Nephron progenitor cell (in vitro differentiated cells): ENCODE data around the gene PTMA.
"Not testable (repeated sequence)": the region's sequence is repeated elsewhere in the genome, so short reads cannot be mapped to it uniquely, and the experiment has no call there.

ENCODE experiments used
- DNase-seq: peaks from one replicate; pipeline ENCODE4 v3.0.0; 2021
- H3K27ac Mint-ChIP-seq: 2 replicates; pipeline ENCODE4 v1.8.0; 2021; ENCODE audit warnings: mild to moderate bottlenecking, moderate library complexity, mixed read lengths
- H3K27me3 Mint-ChIP-seq: 2 replicates; pipeline ENCODE4 v1.8.0; 2021; ENCODE audit warnings: mild to moderate bottlenecking, low read depth, mixed read lengths; ENCODE audit not compliant: poor library complexity
- H3K36me3 Mint-ChIP-seq: 2 replicates; pipeline ENCODE4 v1.8.0; 2021; ENCODE audit warnings: low read depth, mixed read lengths
- H3K4me1 Mint-ChIP-seq: 2 replicates; pipeline ENCODE4 v1.8.0; 2021; ENCODE audit warnings: mixed read lengths
- H3K4me3 Mint-ChIP-seq: 2 replicates; pipeline ENCODE4 v1.8.0; 2021; ENCODE audit warnings: mild to moderate bottlenecking, moderate library complexity, mixed read lengths
- H3K9me3 Mint-ChIP-seq: 2 replicates; pipeline ENCODE4 v1.8.0; 2021; ENCODE audit warnings: mild to moderate bottlenecking, moderate library complexity, mixed read lengths
- CTCF ChIP-seq: fragments of 200-600 bp; sonication (generic); IDR thresholded peaks from 2 replicates; pipeline ENCODE4 v1.5.0; 2021; ENCODE audit warnings: antibody characterized with exemption

PTMA gene

GRCh38 chr2:231707927-231708772 is at the start of gene PTMA:
PTMA (plus strand) TSS chr2:231708525; CDS start chr2:231708707, 182 bp downstream.
- peaks cover 31% of the 10 kb centered on the region for H3K36me3 Mint-ChIP-seq
- H3K4me3 Mint-ChIP-seq: peak within 1 kb of the TSS; percentile 97
- no peaks in the 10 kb centered on the region for H3K27me3 Mint-ChIP-seq
- H3K4me1 Mint-ChIP-seq: peaks cover 25% of the 10 kb centered on the region
- H3K27ac Mint-ChIP-seq: peak within 1 kb of the TSS; percentile 100
- TF ChIP-seq CTCF: no peak
- H3K9me3 Mint-ChIP-seq: peaks cover 3% of the 10 kb centered on the region
- peak; percentile 98 for DNase-seq

GRCh38 chr2:231660073-231660472 is 48.3 kb upstream of the PTMA start:
- H3K4me3 Mint-ChIP-seq, H3K27ac Mint-ChIP-seq, H3K36me3 Mint-ChIP-seq, DNase-seq: not testable (repeated sequence)
- peaks cover 36% of the 10 kb centered on the region for H3K4me1 Mint-ChIP-seq
- peaks cover 20% of the 10 kb centered on the region for H3K9me3 Mint-ChIP-seq
- H3K27me3 Mint-ChIP-seq: peaks cover 31% of the 10 kb centered on the region

- peaks cover 27% of the 10 kb centered on the region for H3K27me3 Mint-ChIP-seq
- H3K27ac Mint-ChIP-seq: no peak overlapping the region
- no peak for TF ChIP-seq CTCF
- H3K9me3 Mint-ChIP-seq: peaks cover 20% of the 10 kb centered on the region
- no peak overlapping the region for H3K4me3 Mint-ChIP-seq
- peaks cover 39% of the 10 kb centered on the region for H3K4me1 Mint-ChIP-seq
- H3K36me3 Mint-ChIP-seq: peaks cover 5% of the 10 kb centered on the region
- no peak for DNase-seq
These were observed 47.5 kb upstream of the PTMA start for GRCh38 chr2:231660860-231661259.

- peaks cover 20% of the 10 kb centered on the region for H3K9me3 Mint-ChIP-seq
- H3K27me3 Mint-ChIP-seq: peaks cover 24% of the 10 kb centered on the region
- TF ChIP-seq CTCF: no peak
- peaks cover 5% of the 10 kb centered on the region for H3K36me3 Mint-ChIP-seq
- H3K4me1 Mint-ChIP-seq: peaks cover 43% of the 10 kb centered on the region
- no peak for DNase-seq
- H3K4me3 Mint-ChIP-seq: no peak overlapping the region
- H3K27ac Mint-ChIP-seq: no peak overlapping the region
These were observed 46.8 kb upstream of the PTMA start for GRCh38 chr2:231661422-231662027.

- H3K27me3 Mint-ChIP-seq: peaks cover 21% of the 10 kb centered on the region
- TF ChIP-seq CTCF: no peak
- DNase-seq: peak; percentile 96
- peaks cover 5% of the 10 kb centered on the region for H3K36me3 Mint-ChIP-seq
- H3K4me3 Mint-ChIP-seq: no peak overlapping the region
- H3K9me3 Mint-ChIP-seq: peaks cover 20% of the 10 kb centered on the region
- no peak overlapping the region for H3K27ac Mint-ChIP-seq
- H3K4me1 Mint-ChIP-seq: peaks cover 49% of the 10 kb centered on the region
These were observed 46.1 kb upstream of the PTMA start for GRCh38 chr2:231662028-231662810.
